GM23248 (cell line): Measurements from ENCODE around the gene NMT1. TPM values are rescaled to one million over a fixed set of nuclear protein-coding genes. Genes with fewer than 3 reads are reported as not detected.
A peak's percentile ranks its signal among the peaks of the same experiment; 100 is the strongest.

Experiments
- DNase-seq: peaks from one replicate; pipeline ENCODE4 v3.0.0-alpha.2; 2015
- H2AFZ ChIP-seq: fragments of 200-600 bp; sonication (generic); 2 replicates; pipeline ENCODE4 v1.6.1; 2016; ENCODE audit warnings: antibody characterized with exemption
- H3F3A ChIP-seq: fragments of 200-600 bp; sonication (generic); 2 replicates; pipeline ENCODE4 v1.6.1; 2016; ENCODE audit warnings: mild to moderate bottlenecking, antibody characterized with exemption, mixed run types; ENCODE audit not compliant: insufficient read depth
- H3K27ac ChIP-seq: fragments of 200-600 bp; sonication (generic); 2 replicates; pipeline ENCODE4 v1.5.1; 2016; ENCODE audit warnings: mild to moderate bottlenecking
- H3K27me3 ChIP-seq: fragments of 200-600 bp; sonication (generic); replicated peaks from 2 replicates; pipeline ENCODE4 v1.6.1; 2016; ENCODE audit warnings: mild to moderate bottlenecking; ENCODE audit not compliant: insufficient read depth
- H3K36me3 ChIP-seq: fragments of 200-600 bp; sonication (generic); 2 replicates; pipeline ENCODE4 v1.6.1; 2016; ENCODE audit warnings: low read depth, mild to moderate bottlenecking
- H3K4me1 ChIP-seq: fragments of 200-600 bp; sonication (generic); 2 replicates; pipeline ENCODE4 v1.6.1; 2016; ENCODE audit warnings: mild to moderate bottlenecking; ENCODE audit not compliant: insufficient read depth
- H3K4me2 ChIP-seq: fragments of 200-600 bp; sonication (generic); one replicate; pipeline ENCODE4 v1.6.1; 2016; ENCODE audit warnings: mild to moderate bottlenecking; ENCODE audit not compliant: unreplicated experiment
- H3K4me3 ChIP-seq: fragments of 200-600 bp; sonication (generic); 2 replicates; pipeline ENCODE4 v1.5.1; 2016; ENCODE audit warnings: mild to moderate bottlenecking
- H3K79me2 ChIP-seq: fragments of 200-600 bp; sonication (generic); 2 replicates; pipeline ENCODE4 v1.6.1; 2016; ENCODE audit warnings: mild to moderate bottlenecking; ENCODE audit not compliant: insufficient read depth
- H3K9ac ChIP-seq: fragments of 200-600 bp; sonication (generic); 2 replicates; pipeline ENCODE4 v1.6.1; 2016; ENCODE audit warnings: mild to moderate bottlenecking
- H3K9me2 ChIP-seq: fragments of 200-600 bp; sonication (generic); 2 replicates; pipeline ENCODE4 v1.6.1; 2016; ENCODE audit warnings: mixed run types, mild to moderate bottlenecking, moderate library complexity; ENCODE audit not compliant: insufficient read depth
- H3K9me3 ChIP-seq: fragments of 200-600 bp; sonication (generic); one replicate; pipeline ENCODE4 v1.6.1; 2017; ENCODE audit warnings: low read depth
- H4K20me1 ChIP-seq: fragments of 200-600 bp; sonication (generic); 2 replicates; pipeline ENCODE4 v1.6.0; 2016; ENCODE audit not compliant: insufficient read depth
- EZH2 ChIP-seq: fragments of 200-600 bp; sonication (generic); IDR thresholded peaks from 2 replicates; pipeline ENCODE4 v1.6.1; 2018; ENCODE audit warnings: antibody characterized with exemption, mild to moderate bottlenecking; ENCODE audit not compliant: insufficient read depth, poor library complexity, severe bottlenecking
- EZH2phosphoT487 ChIP-seq: fragments of 200-600 bp; sonication (generic); IDR thresholded peaks from 2 replicates; pipeline ENCODE4 v1.6.1; 2018; ENCODE audit warnings: antibody characterized with exemption, moderate library complexity, mild to moderate bottlenecking, low read depth; ENCODE audit not compliant: insufficient read depth
- WGBS, 2 experiments: methylation state at CpG; one replicate each; pipeline ENCODE4 v1.1.6; 2015 to 2017; ENCODE audit warnings: low lambda C conversion rate in 2 of 2, low coverage in 1 of 2; ENCODE audit errors: missing lambda C conversion rate in 2 of 2; 5-methylcytosine and 5-hydroxymethylcytosine counted together
- in situ Hi-C: fragments of 300-500 bp; cut with MboI; formaldehyde crosslinking; loops from 2 replicates; pipeline ENCODE4 v1.15.0; 2020
- polyA plus RNA-seq: library from polyadenylated mRNA; unstranded; fragments of >200 nt; fragmentation: Nextera tagmentation; extraction: Ambion mirVana; gene quantifications from 2 replicates; pipeline ENCODE4 v1.2.1, GENCODE V29; 2016
- total RNA-seq: library from RNA; depleted of rRNA; stranded (reverse); fragments of >200 nt; shearing (Covaris generic); gene quantifications from 2 replicates; pipeline ENCODE4 v1.2.3, GENCODE V29; 2014

NMT1 gene
- total and polyA plus RNA-seq, 2 experiments from 2014 or later: 61.8 to 95.7 TPM

- Histone ChIP-seq H3K79me2 (no peaks in the 10 kb centered on the region), H3K36me3 (no peaks in the 10 kb centered on the region), H3K4me2 (no peak overlapping the region), H3K9me3 (no peaks in the 10 kb centered on the region), H3K4me3 (no peak overlapping the region), H3K27ac (no peak overlapping the region), H3F3A (0 out of 2 replicates have a peak, but pooled peaks cover 5% of the 10 kb centered on the region), H3K27me3 (no peaks in the 10 kb centered on the region), H4K20me1 (no peaks in the 10 kb centered on the region), H2AFZ (no peak overlapping the region), H3K9ac (no peak overlapping the region), H3K9me2 (no peaks in the 10 kb centered on the region), H3K4me1 (peaks cover 10% of the 10 kb centered on the region)
- in situ Hi-C loops: loop anchor here (10.0 kb wide), 1 partner anchor 92 kb away; no protein-coding TSS in a partner anchor
- 73 to 78% methylated on average over 5 of the region's 5 CpGs for WGBS, 2 experiments
- peak; percentile 47 for DNase-seq
- TF ChIP-seq EZH2phosphoT487 (no peak), EZH2 (no peak)
These were observed 44.3 kb upstream of the NMT1 start for GRCh38 chr17:45016823-45017222.

GRCh38 chr17:45018514-45018847 is 42.6 kb upstream of the NMT1 start:
- Histone ChIP-seq H3K9me2 (no peaks in the 10 kb centered on the region), H3K9me3 (no peaks in the 10 kb centered on the region), H3K4me3 (peak overlapping the region; percentile 84), H3K4me2 (peak overlapping the region; percentile 91), H3K79me2 (no peaks in the 10 kb centered on the region), H2AFZ (peak overlapping the region; percentile 95), H3K27me3 (no peaks in the 10 kb centered on the region), H3F3A (0 out of 2 replicates have a peak, but pooled peaks cover 5% of the 10 kb centered on the region), H4K20me1 (no peaks in the 10 kb centered on the region), H3K4me1 (peaks cover 10% of the 10 kb centered on the region), H3K36me3 (no peaks in the 10 kb centered on the region), H3K27ac (no peak overlapping the region), H3K9ac (peak overlapping the region; percentile 81)
- no peak for TF ChIP-seq EZH2phosphoT487
- no peak for TF ChIP-seq EZH2
- peak; percentile 19 for DNase-seq
- 23 to 45% methylated on average over 4 of the region's 4 CpGs for WGBS, 2 experiments
- in situ Hi-C loops: loop anchor here (10.0 kb wide), 1 partner anchor 94 kb away; no protein-coding TSS in a partner anchor

- H3K79me2 ChIP-seq: no peaks in the 10 kb centered on the region
- peak overlapping the region; percentile 84 for H3K4me3 ChIP-seq
- 6 to 8% methylated on average over 56 to 79 of the region's 82 CpGs for WGBS, 2 experiments
- peak overlapping the region; percentile 95 for H2AFZ ChIP-seq
- H3K9me2 ChIP-seq: no peaks in the 10 kb centered on the region
- peaks cover 10% of the 10 kb centered on the region for H3K4me1 ChIP-seq
- TF ChIP-seq EZH2 (no peak), EZH2phosphoT487 (no peak)
- DNase-seq: peak; percentile 87
- in situ Hi-C loops: loop anchor here (10.0 kb wide), 1 partner anchor 94 kb away; no protein-coding TSS in a partner anchor
- no peak overlapping the region for H3K27ac ChIP-seq
- no peaks in the 10 kb centered on the region for H3K36me3 ChIP-seq
- peak overlapping the region; percentile 91 for H3K4me2 ChIP-seq
- 0 out of 2 replicates have a peak, but pooled peaks cover 5% of the 10 kb centered on the region for H3F3A ChIP-seq
- H3K27me3 ChIP-seq: no peaks in the 10 kb centered on the region
- no peaks in the 10 kb centered on the region for H4K20me1 ChIP-seq
- no peaks in the 10 kb centered on the region for H3K9me3 ChIP-seq
- peak overlapping the region; percentile 81 for H3K9ac ChIP-seq
These were observed 42.0 kb upstream of the NMT1 start for GRCh38 chr17:45018848-45019711.

GRCh38 chr17:45020354-45021138 is 40.6 kb upstream of the NMT1 start:
- 79 to 85% methylated on average over 14 to 17 of the region's 17 CpGs for WGBS, 2 experiments
- no peak overlapping the region for H3K27ac ChIP-seq
- H3K27me3 ChIP-seq: no peaks in the 10 kb centered on the region
- in situ Hi-C loops: no loop called here
- DNase-seq: no peak
- TF ChIP-seq EZH2phosphoT487 (no peak), EZH2 (no peak)
- H2AFZ ChIP-seq: no peak overlapping the region
- peaks cover 10% of the 10 kb centered on the region for H3K4me1 ChIP-seq
- H3F3A ChIP-seq: 0 out of 2 replicates have a peak, but pooled peaks cover 5% of the 10 kb centered on the region
- no peak overlapping the region for H3K4me3 ChIP-seq
- no peak overlapping the region for H3K4me2 ChIP-seq
- no peaks in the 10 kb centered on the region for H3K36me3 ChIP-seq
- no peaks in the 10 kb centered on the region for H3K9me3 ChIP-seq
- H3K9me2 ChIP-seq: no peaks in the 10 kb centered on the region
- H3K9ac ChIP-seq: no peak overlapping the region
- no peaks in the 10 kb centered on the region for H3K79me2 ChIP-seq
- no peaks in the 10 kb centered on the region for H4K20me1 ChIP-seq
